ENCODE measurements around the gene ABLIM2.

ABLIM2 gene

GRCh38 chr4:8080754-8081065 is 77.9 kb downstream of the ABLIM2 start:
- TF ChIP-seq CTCF (IDR thresholded peaks at IDR 0.05; ENCODE audit: poor library complexity, severe bottlenecking): no peak
- no peaks in the 10 kb centered on the region for H3K4me1 ChIP-seq (ENCODE audit: insufficient read depth, poor library complexity, severe bottlenecking)
- H3K27ac ChIP-seq (ENCODE audit: poor library complexity, severe bottlenecking): no peak overlapping the region
- H3K4me3 ChIP-seq (ENCODE audit: severe bottlenecking): no peak overlapping the region
- DNase-seq (ENCODE audit: low spot score): peak; percentile 49
- ATAC-seq (ENCODE audit: low read depth): no peak
- H3K9me3 ChIP-seq (ENCODE audit: severe bottlenecking): no peaks in the 10 kb centered on the region
- H3K36me3 ChIP-seq (ENCODE audit: low read depth): no peaks in the 10 kb centered on the region
- peaks cover 3% of the 10 kb centered on the region for H3K27me3 ChIP-seq (ENCODE audit: insufficient read depth, poor library complexity, severe bottlenecking)

DNA sequence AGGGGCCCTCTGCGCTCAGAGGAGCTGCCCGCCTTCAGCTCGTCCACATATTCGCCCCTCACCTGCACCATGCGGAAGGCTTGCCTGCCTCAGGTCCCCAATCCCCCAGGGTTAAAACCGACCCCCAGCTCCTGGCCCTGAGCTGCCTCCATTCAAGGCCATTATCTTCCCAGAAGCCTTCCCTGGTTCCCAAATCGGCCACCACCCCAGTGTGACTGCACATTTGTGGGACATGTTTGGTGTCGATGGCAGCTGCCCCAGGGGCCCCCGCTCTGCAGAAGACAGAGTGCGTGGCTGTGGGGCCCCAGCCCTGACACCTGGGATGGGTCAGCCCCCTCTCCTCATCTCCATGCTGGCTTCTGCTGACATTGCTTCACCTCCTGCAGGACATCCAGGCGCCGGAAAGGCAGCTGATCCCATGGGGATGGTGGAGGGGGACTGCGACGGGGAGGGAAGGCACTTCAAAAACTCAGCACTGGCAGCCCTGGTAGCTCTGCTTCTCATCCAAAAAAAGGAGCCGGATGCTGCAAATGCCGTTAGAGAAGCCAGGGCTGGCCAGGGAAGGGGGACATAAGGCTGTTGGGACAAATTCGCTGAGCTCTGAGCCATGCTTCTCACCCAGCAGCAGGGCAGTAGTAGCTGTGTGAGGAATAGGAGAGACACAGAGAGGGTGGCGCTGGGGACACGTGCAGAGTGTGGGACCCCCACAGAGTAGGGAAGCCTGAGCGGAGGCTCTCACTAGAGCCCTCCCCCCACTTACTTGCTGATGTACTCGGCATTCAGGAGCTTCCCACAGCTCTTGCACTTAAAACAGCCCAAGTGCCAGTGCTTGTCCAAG is 78.5 kb downstream of the ABLIM2 start:
- ATAC-seq (ENCODE audit: low read depth) (no peak), DNase-seq (ENCODE audit: low spot score) (peak; percentile 37)
- peaks cover 3% of the 10 kb centered on the region for H3K27me3 ChIP-seq (ENCODE audit: insufficient read depth, poor library complexity, severe bottlenecking)
- H3K9me3 ChIP-seq (ENCODE audit: severe bottlenecking): no peaks in the 10 kb centered on the region
- H3K4me1 ChIP-seq (ENCODE audit: insufficient read depth, poor library complexity, severe bottlenecking): no peaks in the 10 kb centered on the region
- no peak overlapping the region for H3K27ac ChIP-seq (ENCODE audit: poor library complexity, severe bottlenecking)
- no peak for TF ChIP-seq CTCF (IDR thresholded peaks at IDR 0.05; ENCODE audit: poor library complexity, severe bottlenecking)
- H3K4me3 ChIP-seq (ENCODE audit: severe bottlenecking): no peak overlapping the region
- H3K36me3 ChIP-seq (ENCODE audit: low read depth): no peaks in the 10 kb centered on the region

- no peaks in the 10 kb centered on the region for H3K9me3 ChIP-seq (ENCODE audit: severe bottlenecking)
- H3K36me3 ChIP-seq (ENCODE audit: low read depth): no peaks in the 10 kb centered on the region
- peaks cover 3% of the 10 kb centered on the region for H3K27me3 ChIP-seq (ENCODE audit: insufficient read depth, poor library complexity, severe bottlenecking)
- H3K4me3 ChIP-seq (ENCODE audit: severe bottlenecking): no peak overlapping the region
- ATAC-seq (ENCODE audit: low read depth) (no peak), DNase-seq (ENCODE audit: low spot score) (no peak)
- no peak overlapping the region for H3K27ac ChIP-seq (ENCODE audit: poor library complexity, severe bottlenecking)
- TF ChIP-seq CTCF (IDR thresholded peaks at IDR 0.05; ENCODE audit: poor library complexity, severe bottlenecking): no peak
- no peaks in the 10 kb centered on the region for H3K4me1 ChIP-seq (ENCODE audit: insufficient read depth, poor library complexity, severe bottlenecking)
These were observed 79.4 kb downstream of the ABLIM2 start for GRCh38 chr4:8079031-8079885.

GRCh38 chr4:8078610-8079015 is 80.0 kb downstream of the ABLIM2 start:
- no peak for TF ChIP-seq CTCF (IDR thresholded peaks at IDR 0.05; ENCODE audit: poor library complexity, severe bottlenecking)
- H3K4me3 ChIP-seq (ENCODE audit: severe bottlenecking): no peak overlapping the region
- ATAC-seq (ENCODE audit: low read depth): no peak
- no peaks in the 10 kb centered on the region for H3K36me3 ChIP-seq (ENCODE audit: low read depth)
- H3K9me3 ChIP-seq (ENCODE audit: severe bottlenecking): no peaks in the 10 kb centered on the region
- H3K27ac ChIP-seq (ENCODE audit: poor library complexity, severe bottlenecking): no peak overlapping the region
- no peak for DNase-seq (ENCODE audit: low spot score)
- peaks cover 4% of the 10 kb centered on the region for H3K27me3 ChIP-seq (ENCODE audit: insufficient read depth, poor library complexity, severe bottlenecking)
- H3K4me1 ChIP-seq (ENCODE audit: insufficient read depth, poor library complexity, severe bottlenecking): no peaks in the 10 kb centered on the region
